Coronary artery (tissue), 2 donors: ENCODE measurements around the gene AGTRAP.
A peak's percentile ranks its signal among the peaks of the same experiment; 100 is the strongest.

Source experiments
- DNase-seq: peaks from one replicate; pipeline ENCODE4 v3.0.0-alpha.2; 2017; ENCODE audit warnings: low spot score
- H3K27ac ChIP-seq, 2 donors: fragments of 200-600 bp; sonication (generic); one replicate each; pipeline ENCODE4 v1.5.1; 2016 to 2019
- H3K4me3 ChIP-seq: fragments of 200-600 bp; sonication (generic); 2 replicates; pipeline ENCODE4 v1.5.1; 2016; ENCODE audit warnings: mild to moderate bottlenecking, moderate library complexity
- CTCF ChIP-seq: fragments of 200-600 bp; sonication (generic); IDR thresholded peaks from one replicate; pipeline ENCODE4 v1.5.1; 2019; ENCODE audit warnings: antibody characterized with exemption

The AGTRAP gene

GRCh38 chr1:11701981-11702803 lies 33.7 kb upstream of the AGTRAP start:
- no peak for DNase-seq
- no peak overlapping the region for H3K27ac ChIP-seq
- H3K4me3 ChIP-seq, result peak overlapping the region; percentile 43
- TF ChIP-seq CTCF, result no peak

- no peak overlapping the region for H3K27ac ChIP-seq
- TF ChIP-seq CTCF, result no peak
- DNase-seq, result no peak
- H3K4me3 ChIP-seq, result no peak overlapping the region
These were observed 32.4 kb upstream of the AGTRAP start for GRCh38 chr1:11703357-11704193.

DNA sequence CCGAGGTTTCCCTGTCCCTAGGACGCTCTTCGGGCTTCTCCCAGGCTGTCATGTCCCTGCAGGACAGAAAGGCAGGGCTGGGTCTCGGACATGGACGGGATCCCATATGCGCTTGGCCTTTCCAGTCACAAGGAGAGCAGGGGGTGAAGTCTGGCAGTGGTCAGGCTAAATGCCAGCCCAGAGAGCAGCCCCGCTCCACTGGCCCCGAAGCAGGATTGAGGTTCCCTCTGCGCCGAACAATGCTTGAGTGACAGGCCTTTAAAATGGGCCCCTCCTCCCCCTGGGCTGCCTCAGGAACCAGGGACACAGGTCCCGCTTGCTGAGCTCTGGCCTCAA lies 31.8 kb upstream of the AGTRAP start:
- H3K4me3 ChIP-seq, result no peak overlapping the region
- TF ChIP-seq CTCF, result no peak
- H3K27ac ChIP-seq, result no peak overlapping the region
- no peak for DNase-seq

DNA sequence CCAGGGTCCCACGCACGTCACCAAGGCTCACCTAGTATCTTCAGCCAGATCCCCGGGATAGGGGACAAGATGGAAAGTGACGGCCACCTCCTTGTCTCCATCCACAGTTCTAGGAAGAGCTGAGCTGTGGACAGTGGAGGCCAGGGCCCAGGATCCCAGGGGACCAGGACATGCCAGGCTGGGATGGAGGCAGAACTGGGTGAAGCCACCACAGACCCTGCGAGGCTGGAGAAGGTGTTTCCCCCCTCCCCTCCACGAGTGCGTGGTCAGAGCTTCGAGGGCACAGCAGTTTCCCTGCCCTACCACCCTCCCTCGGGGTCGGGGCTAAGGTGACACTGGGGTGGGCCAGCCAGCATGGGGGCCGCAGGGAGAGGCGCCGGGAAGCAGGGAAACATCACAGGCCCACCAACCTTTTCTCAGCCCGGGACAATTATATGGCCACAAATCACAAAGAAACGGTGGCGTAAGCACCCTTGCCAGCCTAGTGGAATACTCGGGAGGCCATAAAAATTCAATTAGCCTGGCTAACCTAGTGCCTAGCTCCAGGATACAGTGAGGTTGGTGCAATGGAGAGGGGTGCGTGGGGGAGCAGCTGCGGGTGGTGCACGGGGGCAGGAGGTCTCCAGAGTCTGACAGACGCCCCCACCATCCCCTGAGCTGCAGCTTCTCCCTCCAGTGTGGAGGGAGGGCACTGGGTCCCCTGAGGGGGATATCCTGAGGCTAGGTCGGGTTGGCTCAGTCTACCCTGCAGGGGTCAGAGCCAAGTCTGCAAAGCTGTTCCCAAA lies 31.1 kb upstream of the AGTRAP start:
- no peak for DNase-seq
- no peak overlapping the region for H3K4me3 ChIP-seq
- no peak for TF ChIP-seq CTCF
- no peak overlapping the region for H3K27ac ChIP-seq

- H3K4me3 ChIP-seq, result no peak overlapping the region
- no peak overlapping the region for H3K27ac ChIP-seq
- no peak for DNase-seq
- TF ChIP-seq CTCF, result no peak
These were observed 30.3 kb upstream of the AGTRAP start for GRCh38 chr1:11705596-11705995.

GRCh38 chr1:11706292-11706691 lies 29.6 kb upstream of the AGTRAP start:
- H3K4me3 ChIP-seq, result no peak overlapping the region
- DNase-seq, result no peak
- H3K27ac ChIP-seq, result no peak overlapping the region
- TF ChIP-seq CTCF, result no peak
